CD1c-positive myeloid dendritic cell (primary cell): ENCODE results near the gene ZMIZ1.

Source experiments
- DNase-seq: peaks from one replicate; pipeline ENCODE4 v3.0.0-alpha.2; 2016; ENCODE audit errors: extremely low spot score

The ZMIZ1 gene

GRCh38 chr10:79050896-79051555 lies 17.7 kb upstream of the ZMIZ1 start:
- DNase-seq = no peak

DNA sequence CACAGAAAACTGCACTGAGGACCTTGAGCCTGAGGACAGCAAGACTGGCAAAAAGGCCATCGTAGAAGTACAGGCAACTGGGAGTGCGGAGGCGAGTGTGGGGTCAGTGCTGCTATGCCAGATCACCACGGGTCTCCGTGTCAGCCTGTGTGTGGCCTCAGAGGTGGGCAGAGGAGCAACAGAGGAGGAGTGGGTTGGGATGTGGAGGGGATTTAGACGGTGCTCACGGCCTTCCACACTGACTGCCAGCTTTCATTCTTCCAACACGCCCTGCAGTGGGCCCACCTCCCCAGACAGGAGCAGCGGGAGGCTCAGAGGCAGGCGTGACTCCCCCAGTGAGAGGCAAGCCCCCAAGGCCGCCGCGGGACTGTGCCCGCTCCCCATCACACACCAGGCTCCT lies 17.0 kb upstream of the ZMIZ1 start:
- no peak for DNase-seq

DNA sequence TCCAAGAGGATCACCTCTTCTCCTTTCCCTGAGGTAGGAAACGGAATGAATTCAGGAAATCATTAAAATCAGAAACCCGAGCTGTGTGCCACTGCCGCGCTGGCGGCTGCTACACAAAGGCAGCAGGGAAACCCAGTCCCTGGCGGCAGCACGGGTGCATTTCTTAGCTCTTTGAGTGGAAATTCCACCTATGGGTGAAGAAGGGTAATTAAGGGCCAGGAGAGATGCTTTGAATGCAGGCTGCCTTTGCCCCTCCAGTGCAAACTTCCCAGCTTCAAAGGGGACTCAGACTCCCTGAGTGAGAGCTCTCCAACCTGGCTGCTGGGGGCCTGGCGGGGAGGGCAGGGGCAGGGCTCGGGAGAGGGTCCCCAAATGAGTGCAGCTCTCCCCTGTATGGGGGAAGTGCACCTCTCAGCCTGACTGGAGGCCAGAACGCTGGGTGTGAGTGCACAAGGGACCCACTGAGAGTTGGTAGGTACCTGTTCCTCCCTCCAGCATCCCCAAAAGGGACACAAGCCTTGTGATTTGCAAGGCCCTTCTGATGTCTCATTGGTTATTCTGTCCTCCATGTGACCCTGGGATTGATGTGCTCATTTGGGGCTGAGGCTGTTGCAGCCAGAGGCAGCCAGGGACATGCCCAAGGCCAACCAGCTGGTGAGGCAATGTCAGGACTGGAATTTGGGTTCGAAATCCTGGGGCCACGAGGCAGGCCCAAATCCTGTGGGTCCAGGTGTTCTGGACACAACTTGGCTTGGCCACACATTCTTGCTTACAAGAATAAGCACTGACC lies 16.3 kb upstream of the ZMIZ1 start:
- DNase-seq = peak; percentile 43

DNA sequence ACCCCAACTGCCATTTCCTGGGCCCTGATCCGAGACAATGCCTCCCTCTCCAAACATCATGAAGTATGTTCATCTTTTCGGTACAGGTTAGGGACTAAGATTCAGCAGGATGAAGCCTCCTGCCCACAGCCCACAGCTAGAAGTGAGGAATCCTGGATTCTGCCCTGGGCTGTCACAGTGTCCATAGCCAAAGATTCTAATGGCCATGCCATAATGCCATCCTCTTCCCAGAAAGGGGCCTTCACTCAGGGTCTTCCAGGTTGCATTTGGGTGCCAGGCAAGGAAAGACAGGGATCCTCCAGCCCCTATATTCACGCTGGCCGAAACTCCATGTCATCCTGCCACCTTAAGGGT lies 15.7 kb upstream of the ZMIZ1 start:
- DNase-seq = no peak

DNA sequence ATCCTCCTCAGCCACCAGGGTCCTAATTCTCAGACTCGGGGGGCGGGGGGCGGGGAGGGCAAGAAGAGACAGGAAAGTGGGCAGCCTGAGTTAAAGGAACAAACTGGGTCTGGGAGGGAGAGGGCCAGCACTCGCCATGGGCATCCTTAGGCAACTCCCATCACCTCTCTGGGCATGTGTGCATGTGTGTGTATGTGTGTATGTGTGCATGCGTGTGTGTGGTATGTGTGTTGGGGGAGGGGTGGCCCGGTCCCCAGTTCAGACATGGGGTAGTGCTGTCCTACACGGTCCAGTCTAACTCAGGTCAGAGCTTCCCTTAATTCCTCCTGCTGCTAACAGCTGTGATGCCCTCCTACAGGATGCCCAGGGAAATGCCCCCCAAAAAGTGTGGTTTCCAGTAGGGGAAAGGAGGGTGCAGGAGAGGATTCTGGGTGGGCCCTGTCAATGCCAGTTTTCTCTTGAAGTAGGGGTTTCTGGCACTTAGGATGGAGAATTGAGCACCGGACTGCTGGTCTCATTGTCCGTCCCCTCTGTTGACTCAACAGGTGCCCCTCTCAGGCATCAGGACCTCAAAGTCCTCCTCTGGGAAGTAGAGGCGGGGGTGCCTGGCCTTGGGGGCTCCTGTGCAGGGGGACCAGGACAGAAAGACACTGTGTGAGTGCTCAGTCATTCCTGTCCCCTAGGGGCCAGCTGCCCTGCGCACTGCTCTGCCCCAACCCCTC lies 15.1 kb upstream of the ZMIZ1 start:
- no peak for DNase-seq

DNA sequence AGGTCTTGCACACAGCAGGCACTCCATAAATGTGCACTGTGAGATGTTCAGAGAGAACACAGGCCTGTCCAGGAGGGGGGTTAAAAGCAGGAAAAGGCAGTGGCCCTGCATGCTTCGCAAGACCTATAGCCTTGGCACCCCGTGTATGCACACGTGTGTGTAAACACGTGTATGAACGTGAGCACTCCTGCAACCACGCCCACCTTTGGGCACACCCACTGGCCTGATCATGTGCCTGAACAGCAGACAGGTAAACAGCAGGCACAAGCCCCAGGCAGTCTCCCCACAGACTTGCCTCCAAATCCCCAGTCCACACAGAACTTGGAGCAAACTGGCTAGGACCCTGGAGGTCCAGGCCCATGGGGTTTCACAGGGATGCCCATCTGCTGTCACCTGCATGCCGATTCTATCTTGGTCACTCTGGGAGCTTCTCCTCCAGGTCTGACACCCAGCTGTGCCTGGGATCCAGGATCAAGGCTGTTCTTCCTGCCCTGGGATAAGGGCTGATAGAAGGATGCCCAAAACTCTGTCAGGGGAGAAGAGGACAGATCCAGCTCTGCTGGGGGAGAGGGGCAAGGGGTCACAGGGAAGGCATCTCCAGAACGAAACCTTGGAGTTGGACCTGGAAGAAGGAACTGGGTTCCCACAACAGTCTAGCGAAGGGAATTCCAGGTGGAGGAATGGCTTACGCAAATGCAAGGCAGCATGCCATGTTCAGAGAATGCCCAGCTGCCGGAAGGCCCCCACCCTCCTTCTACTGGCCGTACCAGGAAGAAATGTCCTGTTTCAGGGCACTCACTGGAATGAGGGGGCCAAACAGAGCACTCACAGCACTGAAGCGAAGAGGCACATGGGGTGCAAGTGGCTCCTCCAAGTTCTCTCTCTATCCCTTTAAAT lies 14.3 kb upstream of the ZMIZ1 start:
- no peak for DNase-seq

- no peak for DNase-seq
Observed at GRCh38 chr10:79055100-79055782, 13.5 kb upstream of the ZMIZ1 start.

GRCh38 chr10:79055892-79056291 lies 12.9 kb upstream of the ZMIZ1 start:
- no peak for DNase-seq

DNA sequence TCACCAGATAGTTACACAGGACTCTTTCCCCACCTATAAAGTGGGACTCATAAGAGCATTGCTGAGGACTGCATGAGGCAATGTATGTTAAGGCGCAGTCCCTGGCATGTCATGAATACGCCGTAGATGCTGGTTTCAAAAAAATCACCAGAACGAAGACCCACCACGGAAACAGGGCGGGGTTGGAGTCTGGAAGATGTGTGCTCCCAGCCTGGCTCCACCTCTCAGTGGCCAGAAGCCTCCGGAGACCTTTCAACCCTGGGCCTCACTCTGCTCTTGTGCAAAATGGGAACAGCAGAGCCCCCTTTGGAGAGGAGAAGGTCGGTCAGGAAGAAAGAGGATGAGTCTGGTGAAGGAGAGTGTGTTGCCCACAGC lies 12.4 kb upstream of the ZMIZ1 start:
- no peak for DNase-seq

GRCh38 chr10:79056736-79057391 lies 11.9 kb upstream of the ZMIZ1 start:
- no peak for DNase-seq

DNA sequence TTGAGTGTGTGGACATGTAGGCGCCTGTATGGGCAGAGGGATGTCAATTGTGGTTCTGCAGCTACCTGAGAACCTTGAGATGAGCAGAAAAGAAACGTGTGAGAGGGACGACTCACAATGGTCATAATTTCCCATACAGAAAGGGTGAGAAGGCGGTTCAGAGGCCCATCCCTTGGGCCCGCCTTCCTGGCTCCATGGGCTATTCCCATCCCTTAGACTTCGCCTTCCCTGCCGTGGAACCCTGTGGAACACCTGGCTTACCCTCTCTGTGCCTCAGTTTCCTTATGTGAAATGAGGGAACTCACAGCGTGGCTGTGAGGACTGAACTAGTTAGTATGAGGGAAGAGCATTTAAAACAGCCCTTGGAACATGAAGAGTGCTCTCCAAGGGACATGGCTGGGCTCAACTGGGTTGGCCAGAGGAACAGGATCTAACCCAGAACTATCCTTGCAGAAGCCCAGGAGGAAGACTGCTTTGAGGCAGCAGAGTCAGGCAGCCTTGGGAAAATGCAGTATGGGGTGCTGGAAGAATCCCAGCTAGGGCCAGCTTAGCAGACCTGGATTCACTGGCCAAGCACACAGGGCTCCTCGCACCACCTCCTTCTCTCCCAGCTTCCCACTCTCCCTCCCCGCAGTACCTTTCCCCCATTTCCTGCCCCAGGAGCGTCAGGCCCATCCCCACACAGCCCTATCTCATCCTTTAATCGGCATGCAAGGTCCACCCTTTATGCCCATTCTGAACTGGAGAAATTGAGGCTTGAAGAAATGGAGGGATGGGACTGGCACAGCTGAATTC lies 11.1 kb upstream of the ZMIZ1 start:
- DNase-seq = no peak

DNA sequence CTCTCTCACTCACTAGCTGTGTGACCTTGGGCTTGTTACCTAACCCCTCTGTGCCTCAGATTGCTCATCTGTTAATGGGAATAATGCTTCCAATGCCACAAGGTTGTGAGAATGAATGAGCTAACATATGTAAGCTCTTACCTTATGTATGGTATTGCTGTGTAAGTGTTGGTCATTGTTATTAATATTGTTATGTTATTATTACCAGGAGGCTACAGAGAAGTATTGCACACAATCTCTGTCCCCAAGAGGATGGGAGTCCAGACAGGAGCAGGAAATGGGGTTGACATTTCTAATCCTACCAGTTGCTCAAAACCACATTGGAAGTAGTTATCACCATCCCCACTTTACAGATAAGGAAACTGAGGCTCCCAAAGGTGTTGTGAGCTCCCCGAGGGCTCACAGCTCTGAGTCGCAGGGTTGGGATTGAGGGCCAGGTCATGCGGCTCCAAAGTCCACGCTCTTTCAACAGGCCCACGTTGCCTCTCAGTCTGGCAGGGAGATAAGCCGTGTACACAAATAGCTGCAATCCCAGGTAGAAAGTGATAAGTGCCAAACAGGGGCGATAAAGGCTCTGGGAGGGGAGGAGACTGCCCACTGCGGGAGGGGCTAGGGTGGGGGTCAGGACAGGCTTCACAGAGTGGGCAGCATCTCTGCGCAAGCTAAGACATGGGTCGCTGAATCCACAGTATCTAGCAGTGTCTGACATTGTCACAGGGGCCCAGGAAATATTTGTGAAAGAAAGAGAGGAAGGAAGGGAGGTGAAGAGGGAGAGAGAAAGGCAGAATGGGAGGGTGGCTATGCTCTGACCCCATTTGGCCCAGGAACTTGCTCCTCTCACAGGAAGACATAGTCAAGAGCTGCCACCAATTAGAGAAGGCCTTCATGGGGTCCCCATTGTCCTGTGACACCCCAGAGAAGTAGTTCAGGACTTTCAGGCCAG lies 9.6 kb upstream of the ZMIZ1 start:
- DNase-seq = no peak

DNA sequence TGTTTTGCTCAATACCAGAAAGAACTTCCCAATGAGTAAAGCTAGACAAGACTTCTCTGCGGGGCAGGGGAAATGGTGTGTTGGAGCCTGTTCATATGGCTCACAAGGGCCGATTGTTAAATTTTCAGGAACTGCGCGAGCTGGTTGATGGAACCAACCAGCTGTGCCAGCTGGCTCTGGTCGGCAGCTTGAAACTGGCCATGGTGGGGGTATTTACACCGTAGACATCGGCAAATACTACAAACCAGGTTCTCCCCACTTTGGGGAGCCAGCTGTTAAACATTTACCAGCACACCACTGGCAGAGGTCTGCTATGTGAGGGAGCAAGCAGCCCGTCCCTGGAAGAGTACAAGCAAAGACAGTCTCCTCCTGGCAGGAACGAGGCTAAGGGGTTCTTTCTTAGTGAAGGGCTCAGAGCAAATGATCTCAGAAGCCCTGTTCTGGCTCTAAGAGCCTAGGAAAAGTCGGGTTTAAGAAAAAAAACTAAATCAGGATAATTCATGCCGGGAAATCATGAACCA lies 8.8 kb upstream of the ZMIZ1 start:
- peak; percentile 31 for DNase-seq

- no peak for DNase-seq
Observed at GRCh38 chr10:79060641-79061255, 8.0 kb upstream of the ZMIZ1 start.

- DNase-seq = no peak
Observed at GRCh38 chr10:79061441-79062315, 7.1 kb upstream of the ZMIZ1 start.

- DNase-seq = no peak
Observed at GRCh38 chr10:79063071-79063491, 5.7 kb upstream of the ZMIZ1 start.
